ENCODE measurements around the gene ZGPAT. TPM values are rescaled to one million over a fixed set of nuclear protein-coding genes. Genes with fewer than 3 reads are reported as not detected.
"Not testable (repeated sequence)": the region's sequence is repeated elsewhere in the genome, so short reads cannot be mapped to it uniquely, and the experiment has no call there.

The ZGPAT gene
- total RNA-seq, 1 experiment from 2014 or later = 27.6 TPM

DNA sequence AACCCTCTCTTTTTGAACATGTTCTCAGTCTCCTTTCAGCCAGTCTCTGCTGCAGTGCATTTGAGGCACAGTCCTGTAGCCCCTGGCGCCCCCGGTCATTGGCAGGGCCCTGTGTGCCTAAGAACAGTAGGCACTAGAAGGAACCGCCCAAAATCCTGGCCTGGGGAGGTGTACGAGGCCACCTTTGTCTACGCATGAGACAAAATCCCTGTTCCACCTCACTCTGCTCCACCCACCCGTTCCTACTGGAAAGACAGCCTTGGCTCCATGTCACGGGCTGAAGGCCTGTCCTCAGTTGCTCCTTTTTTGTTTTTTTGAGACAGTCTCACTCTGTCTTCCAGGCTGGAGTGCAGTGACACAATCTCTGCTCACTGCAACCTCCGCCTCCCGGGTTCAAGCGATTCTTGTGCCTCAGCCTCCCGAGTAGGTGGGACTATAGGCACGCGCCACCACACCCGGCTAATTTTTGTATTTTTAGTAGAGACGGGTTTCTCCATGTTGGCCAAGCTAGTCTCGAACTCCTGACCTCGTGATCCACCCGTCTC, 22.4 kb downstream of the ZGPAT start:
- not testable (repeated sequence) for H2BK15ac ChIP-seq (ENCODE audit: low read depth, low read length); H3K23ac ChIP-seq (ENCODE audit: insufficient read length, low read depth, low read length); H2BK120ac ChIP-seq (ENCODE audit: low read depth, low read length, poor library complexity, severe bottlenecking); H3K18ac ChIP-seq (ENCODE audit: insufficient read length, low read depth, low read length); H2AK5ac ChIP-seq (ENCODE audit: insufficient read length, low read length); DNase-seq; H2BK20ac ChIP-seq (ENCODE audit: low read depth, low read length, poor library complexity, severe bottlenecking); H4K91ac ChIP-seq (ENCODE audit: insufficient read length, low read depth, low read length); H4K8ac ChIP-seq (replicated peaks; ENCODE audit: insufficient read length, low read depth, low read length); H3K4me1 ChIP-seq (ENCODE audit: insufficient read depth, low read length); H3K9me3 Mint-ChIP-seq; H3T11ph ChIP-seq (ENCODE audit: low read length); H3K56ac ChIP-seq (ENCODE audit: insufficient read length, low read depth, low read length); H3K4ac ChIP-seq (ENCODE audit: low read depth, low read length); H3K79me2 ChIP-seq (ENCODE audit: insufficient read depth, low read length); H3K27ac ChIP-seq (ENCODE audit: insufficient read length, low read depth, low read length); H3K14ac ChIP-seq (ENCODE audit: insufficient read depth, low read length); H2BK12ac ChIP-seq (ENCODE audit: insufficient read length, low read depth, low read length); H3K79me1 ChIP-seq (ENCODE audit: insufficient read depth, low read depth, low read length, poor library complexity, severe bottlenecking); H4K20me1 ChIP-seq (ENCODE audit: control insufficient read depth, insufficient read depth, insufficient read length); H4K5ac ChIP-seq (ENCODE audit: insufficient read length, low read depth, low read length); H3K23me2 ChIP-seq (ENCODE audit: insufficient read length, low read depth, low read length, poor library complexity, severe bottlenecking); H3K9me3 ChIP-seq (ENCODE audit: control insufficient read depth, low read depth, low read length); H3K27me3 ChIP-seq (ENCODE audit: insufficient read depth, low read length); H3K4me3 Mint-ChIP-seq; H3K4me2 ChIP-seq (ENCODE audit: insufficient read depth, insufficient read length, low read length); H3K9ac ChIP-seq (ENCODE audit: extremely low read depth, insufficient read length, low read length); H3K27me3 Mint-ChIP-seq (ENCODE audit: low read depth); H2AFZ ChIP-seq (ENCODE audit: low read length); H3K4me1 Mint-ChIP-seq; H2BK5ac ChIP-seq (ENCODE audit: insufficient read length, low read length)
- no CpG with 5 or more reads among the region's 18 CpGs for WGBS (ENCODE audit: extremely low coverage, insufficient read length, low lambda C conversion rate)
- peaks cover 14 to 38% (median 27%) of the 10 kb centered on the region in 3 experiments for H3K36me3 Mint-ChIP-seq (ENCODE audit: insufficient read depth in 1 of 3, low read depth in 3 of 3)
- H3K27ac Mint-ChIP-seq = peak overlapping the region in 1 of 3 experiments; percentile 96; a peak in 1 of 7 replicates

Data from H9 (cell line).